Brain microvascular endothelial cell (primary cell): Measurements from ENCODE around the gene PTPN9.

Source experiments
- DNase-seq: peaks from one replicate; pipeline ENCODE4 v3.0.0-alpha.2; 2020
- H3K27ac ChIP-seq: fragments of 250-450 bp; sonication (Bioruptor Pico); 2 replicates; pipeline ENCODE4 v1.5.1; 2020; ENCODE audit warnings: mild to moderate bottlenecking, moderate library complexity
- H3K27me3 ChIP-seq: fragments of 250-450 bp; sonication (Bioruptor Pico); replicated peaks from 2 replicates; pipeline ENCODE4 v1.5.1; 2020; ENCODE audit warnings: mild to moderate bottlenecking
- H3K36me3 ChIP-seq: fragments of 250-450 bp; sonication (Bioruptor Pico); replicated peaks from 2 replicates; pipeline ENCODE4 v1.5.1; 2020; ENCODE audit warnings: mild to moderate bottlenecking
- H3K4me3 ChIP-seq: 2 replicates; pipeline ENCODE4 v1.5.1; 2011; ENCODE audit warnings: low read depth, mild to moderate bottlenecking, control low read depth, low read length, moderate library complexity
- CTCF ChIP-seq: IDR thresholded peaks from 2 replicates; pipeline ENCODE4 v1.5.1; 2011; ENCODE audit warnings: low read depth, mild to moderate bottlenecking, moderate library complexity, low read length, control low read depth, inconsistent platforms; ENCODE audit errors: missing control alignments
- in situ Hi-C: cut with HindIII; loops from 2 replicates; pipeline ENCODE4 v1.10.0; 2017; ENCODE audit warnings: low sequenced_read_pairs, low pct_ligation_motif_present

The PTPN9 gene

GRCh38 chr15:75616766-75617165, 37.7 kb upstream of the PTPN9 start:
- Histone ChIP-seq H3K27me3 (no peaks in the 10 kb centered on the region), H3K36me3 (peaks cover 60% of the 10 kb centered on the region), H3K27ac (no peak overlapping the region), H3K4me3 (no peak overlapping the region)
- in situ Hi-C loops = no loop called here
- TF ChIP-seq CTCF = no peak
- DNase-seq = no peak

- Histone ChIP-seq H3K27ac (no peak overlapping the region), H3K27me3 (no peaks in the 10 kb centered on the region), H3K4me3 (no peak overlapping the region), H3K36me3 (peaks cover 43% of the 10 kb centered on the region)
- no peak for TF ChIP-seq CTCF
- peak; percentile 29 for DNase-seq
- in situ Hi-C loops = no loop called here
Measured at GRCh38 chr15:75606711-75607699, 27.9 kb upstream of the PTPN9 start.

GRCh38 chr15:75606026-75606425, 26.9 kb upstream of the PTPN9 start:
- in situ Hi-C loops = no loop called here
- H3K27me3 ChIP-seq = no peaks in the 10 kb centered on the region
- no peak overlapping the region for H3K27ac ChIP-seq
- DNase-seq = no peak
- peaks cover 49% of the 10 kb centered on the region for H3K36me3 ChIP-seq
- TF ChIP-seq CTCF = no peak
- H3K4me3 ChIP-seq = no peak overlapping the region

GRCh38 chr15:75599401-75599800, 20.3 kb upstream of the PTPN9 start:
- peaks cover 40% of the 10 kb centered on the region for H3K36me3 ChIP-seq
- no peak for TF ChIP-seq CTCF

GRCh38 chr15:75598361-75598760, 19.2 kb upstream of the PTPN9 start:
- no peak for DNase-seq
- Histone ChIP-seq H3K27me3 (no peaks in the 10 kb centered on the region), H3K27ac (no peak overlapping the region), H3K4me3 (no peak overlapping the region), H3K36me3 (peaks cover 37% of the 10 kb centered on the region)
- TF ChIP-seq CTCF = no peak
- in situ Hi-C loops = no loop called here

More at GRCh38 chr15:75599401-75599800, 20.3 kb upstream of the PTPN9 start:
- H3K27ac ChIP-seq = no peak overlapping the region
- H3K27me3 ChIP-seq = no peaks in the 10 kb centered on the region
- in situ Hi-C loops = no loop called here
- DNase-seq = no peak
- no peak overlapping the region for H3K4me3 ChIP-seq
